ENCODE measurements around the gene SHISAL1. TPM values are rescaled to one million over a fixed set of nuclear protein-coding genes. Genes with fewer than 3 reads are reported as not detected.

SHISAL1 gene
- total and polyA plus RNA-seq, 10 of the 15 experiments (the other 5 are each of a cell fraction or from before 2014, with no cell fraction given): not detected

DNA sequence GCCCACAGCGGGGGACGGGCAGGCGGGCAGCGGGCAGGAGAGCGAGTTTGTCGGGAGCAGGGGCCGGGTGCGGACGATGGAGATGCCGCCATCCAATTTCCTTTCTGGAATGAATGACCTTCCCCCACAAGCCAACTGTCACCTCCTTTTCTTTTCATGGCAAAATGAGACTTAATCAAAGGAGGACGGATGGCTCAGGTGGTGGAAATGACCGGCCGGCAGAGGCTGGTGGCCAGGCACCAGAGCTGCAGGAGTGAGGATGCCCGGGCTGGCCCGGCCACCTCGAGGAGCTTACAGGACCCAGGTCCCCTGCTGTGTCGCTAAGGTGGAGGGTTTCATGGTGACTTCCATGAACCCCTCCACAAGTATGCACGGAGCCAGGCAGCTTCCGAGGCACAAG, 11.7 kb downstream of the SHISAL1 start:
- in situ Hi-C loops (cut with MboI): no loop called here
- intact Hi-C loops (cut with micrococcal nuclease; ENCODE audit: unreplicated experiment): no loop called here
- Histone ChIP-seq H3K27ac (ENCODE audit: control insufficient read depth, insufficient read depth) (no peak overlapping the region), H3K4me2 (ENCODE audit: control insufficient read depth, insufficient read depth) (no peak overlapping the region), H4K20me1 (ENCODE audit: control insufficient read depth, insufficient read depth) (no peaks in the 10 kb centered on the region), H3K4me1 (ENCODE audit: control insufficient read depth, insufficient read depth, low read length) (no peaks in the 10 kb centered on the region), H3K9me3 (replicated peaks; ENCODE audit: control insufficient read depth, insufficient read depth, low read length) (no peaks in the 10 kb centered on the region), H3K79me2 (ENCODE audit: control insufficient read depth, insufficient read depth, low read length) (no peaks in the 10 kb centered on the region), H3K4me3 (no peak overlapping the region), H3K27me3 (replicated peaks in 1 of 2; ENCODE audit: control insufficient read depth in 2 of 2, insufficient read depth in 2 of 2, low read length in 1 of 2) (peaks cover 0 to 1% of the 10 kb centered on the region in 2 experiments; a peak in 2 of 4 replicates), H3K9ac (ENCODE audit: control insufficient read depth, insufficient read depth, low read length) (no peak overlapping the region), H3K36me3 (ENCODE audit: control insufficient read depth in 2 of 2, insufficient read depth in 2 of 2, low read length in 1 of 2) (no peaks in the 10 kb centered on the region), H2AFZ (ENCODE audit: control insufficient read depth, low read depth, low read length) (no peak overlapping the region)
- ChIA-PET RAD21 (ENCODE audit: unreplicated experiment) (no interaction called here), CTCF (no interaction called here), SMC1A (ENCODE audit: uncharacterized antibody, unreplicated experiment) (no interaction called here), POLR2A (no interaction called here)
- TF ChIP-seq, protein P1, sequence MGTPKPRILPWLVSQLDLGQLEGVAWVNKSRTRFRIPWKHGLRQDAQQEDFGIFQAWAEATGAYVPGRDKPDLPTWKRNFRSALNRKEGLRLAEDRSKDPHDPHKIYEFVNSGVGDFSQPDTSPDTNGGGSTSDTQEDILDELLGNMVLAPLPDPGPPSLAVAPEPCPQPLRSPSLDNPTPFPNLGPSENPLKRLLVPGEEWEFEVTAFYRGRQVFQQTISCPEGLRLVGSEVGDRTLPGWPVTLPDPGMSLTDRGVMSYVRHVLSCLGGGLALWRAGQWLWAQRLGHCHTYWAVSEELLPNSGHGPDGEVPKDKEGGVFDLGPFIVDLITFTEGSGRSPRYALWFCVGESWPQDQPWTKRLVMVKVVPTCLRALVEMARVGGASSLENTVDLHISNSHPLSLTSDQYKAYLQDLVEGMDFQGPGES (IDR thresholded peaks at IDR 0.05): no peak
- TF ChIP-seq PML (IDR thresholded peaks at IDR 0.05; ENCODE audit: low read length) (no peak), ASH2L (IDR thresholded peaks at IDR 0.05; ENCODE audit: borderline replicate concordance, low read depth) (no peak), CHD2 (IDR thresholded peaks at IDR 0.05; ENCODE audit: borderline replicate concordance, low read depth, low read length) (no peak), SUZ12 (IDR thresholded peaks at IDR 0.05; ENCODE audit: unreplicated experiment) (no peak), E4F1 (IDR thresholded peaks at IDR 0.05; ENCODE audit: borderline replicate concordance, partially characterized antibody) (no peak), TCF7 (IDR thresholded peaks at IDR 0.05; ENCODE audit: borderline replicate concordance) (no peak), YY1 (IDR thresholded peaks at IDR 0.05; ENCODE audit: low read depth, low read length) (no peak), ZNF384 (IDR thresholded peaks at IDR 0.05; ENCODE audit: borderline replicate concordance, low read depth, low read length) (no peak), TCF3 (IDR thresholded peaks at IDR 0.05; ENCODE audit: borderline replicate concordance, insufficient read depth, low read depth, low read length) (no peak), MYB (IDR thresholded peaks at IDR 0.05; ENCODE audit: borderline replicate concordance, low read depth, low read length) (no peak)
- TF ChIP-seq, protein P2, sequence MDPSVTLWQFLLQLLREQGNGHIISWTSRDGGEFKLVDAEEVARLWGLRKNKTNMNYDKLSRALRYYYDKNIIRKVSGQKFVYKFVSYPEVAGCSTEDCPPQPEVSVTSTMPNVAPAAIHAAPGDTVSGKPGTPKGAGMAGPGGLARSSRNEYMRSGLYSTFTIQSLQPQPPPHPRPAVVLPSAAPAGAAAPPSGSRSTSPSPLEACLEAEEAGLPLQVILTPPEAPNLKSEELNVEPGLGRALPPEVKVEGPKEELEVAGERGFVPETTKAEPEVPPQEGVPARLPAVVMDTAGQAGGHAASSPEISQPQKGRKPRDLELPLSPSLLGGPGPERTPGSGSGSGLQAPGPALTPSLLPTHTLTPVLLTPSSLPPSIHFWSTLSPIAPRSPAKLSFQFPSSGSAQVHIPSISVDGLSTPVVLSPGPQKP (IDR thresholded peaks at IDR 0.05; ENCODE audit: low read depth, low read length): no peak
- TF ChIP-seq, protein P3, sequence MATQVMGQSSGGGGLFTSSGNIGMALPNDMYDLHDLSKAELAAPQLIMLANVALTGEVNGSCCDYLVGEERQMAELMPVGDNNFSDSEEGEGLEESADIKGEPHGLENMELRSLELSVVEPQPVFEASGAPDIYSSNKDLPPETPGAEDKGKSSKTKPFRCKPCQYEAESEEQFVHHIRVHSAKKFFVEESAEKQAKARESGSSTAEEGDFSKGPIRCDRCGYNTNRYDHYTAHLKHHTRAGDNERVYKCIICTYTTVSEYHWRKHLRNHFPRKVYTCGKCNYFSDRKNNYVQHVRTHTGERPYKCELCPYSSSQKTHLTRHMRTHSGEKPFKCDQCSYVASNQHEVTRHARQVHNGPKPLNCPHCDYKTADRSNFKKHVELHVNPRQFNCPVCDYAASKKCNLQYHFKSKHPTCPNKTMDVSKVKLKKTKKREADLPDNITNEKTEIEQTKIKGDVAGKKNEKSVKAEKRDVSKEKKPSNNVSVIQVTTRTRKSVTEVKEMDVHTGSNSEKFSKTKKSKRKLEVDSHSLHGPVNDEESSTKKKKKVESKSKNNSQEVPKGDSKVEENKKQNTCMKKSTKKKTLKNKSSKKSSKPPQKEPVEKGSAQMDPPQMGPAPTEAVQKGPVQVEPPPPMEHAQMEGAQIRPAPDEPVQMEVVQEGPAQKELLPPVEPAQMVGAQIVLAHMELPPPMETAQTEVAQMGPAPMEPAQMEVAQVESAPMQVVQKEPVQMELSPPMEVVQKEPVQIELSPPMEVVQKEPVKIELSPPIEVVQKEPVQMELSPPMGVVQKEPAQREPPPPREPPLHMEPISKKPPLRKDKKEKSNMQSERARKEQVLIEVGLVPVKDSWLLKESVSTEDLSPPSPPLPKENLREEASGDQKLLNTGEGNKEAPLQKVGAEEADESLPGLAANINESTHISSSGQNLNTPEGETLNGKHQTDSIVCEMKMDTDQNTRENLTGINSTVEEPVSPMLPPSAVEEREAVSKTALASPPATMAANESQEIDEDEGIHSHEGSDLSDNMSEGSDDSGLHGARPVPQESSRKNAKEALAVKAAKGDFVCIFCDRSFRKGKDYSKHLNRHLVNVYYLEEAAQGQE (IDR thresholded peaks at IDR 0.05; ENCODE audit: low read depth, low read length): no peak
- TF ChIP-seq, protein P4, sequence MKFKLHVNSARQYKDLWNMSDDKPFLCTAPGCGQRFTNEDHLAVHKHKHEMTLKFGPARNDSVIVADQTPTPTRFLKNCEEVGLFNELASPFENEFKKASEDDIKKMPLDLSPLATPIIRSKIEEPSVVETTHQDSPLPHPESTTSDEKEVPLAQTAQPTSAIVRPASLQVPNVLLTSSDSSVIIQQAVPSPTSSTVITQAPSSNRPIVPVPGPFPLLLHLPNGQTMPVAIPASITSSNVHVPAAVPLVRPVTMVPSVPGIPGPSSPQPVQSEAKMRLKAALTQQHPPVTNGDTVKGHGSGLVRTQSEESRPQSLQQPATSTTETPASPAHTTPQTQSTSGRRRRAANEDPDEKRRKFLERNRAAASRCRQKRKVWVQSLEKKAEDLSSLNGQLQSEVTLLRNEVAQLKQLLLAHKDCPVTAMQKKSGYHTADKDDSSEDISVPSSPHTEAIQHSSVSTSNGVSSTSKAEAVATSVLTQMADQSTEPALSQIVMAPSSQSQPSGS (IDR thresholded peaks at IDR 0.05; ENCODE audit: low read length): no peak
- BruUV-seq (replicated peaks): no TSS peak
- ATAC-seq (no peak), DNase-seq (ENCODE audit: low read depth, low spot score) (no peak), FAIRE-seq (no peak)
- 48% methylated on average over 19 of the region's 19 CpGs for WGBS (ENCODE audit: insufficient coverage, insufficient replicate concordance, low lambda C conversion rate, missing lambda C conversion rate)

All from GM12878 (cell line).